Heart left ventricle (tissue), 16 donors: ENCODE data around the gene NUP210. TPM values are rescaled to one million over a fixed set of nuclear protein-coding genes. Genes with fewer than 3 reads are reported as not detected.
A peak's percentile ranks its signal among the peaks of the same experiment; 100 is the strongest.

Source experiments
- ATAC-seq, 4 donors: fragments of 200-7000 bp; cut with Tn5 transposase; one replicate each; pipeline ENCODE4 v1.9.1; 2020 to 2022; ENCODE audit warnings: moderate library complexity in 4 of 4, mild to moderate bottlenecking in 3 of 4, moderate number of reproducible peaks in 1 of 4
- DNase-seq, 5 donors: peaks; one replicate each; pipeline ENCODE4 v3.0.0-alpha.2; 2020
- H3K27ac ChIP-seq, 12 donors: fragments of 200-600 bp; sonication (generic) in 4 of 12; one replicate each; pipeline versions ENCODE4 v1.5.0 to v1.8.0; 2016 to 2022; ENCODE audit warnings: mild to moderate bottlenecking in 2 of 12
- H3K27me3 ChIP-seq, 9 donors: fragments of 200-600 bp; sonication (generic) in 2 of 9; one replicate each; pipeline versions ENCODE4 v1.5.1 to v1.8.0; 2016 to 2022; ENCODE audit warnings: mild to moderate bottlenecking in 3 of 9
- H3K36me3 ChIP-seq, 9 donors: fragments of 200-600 bp; sonication (generic) in 2 of 9; one replicate each; pipeline versions ENCODE4 v1.5.0 to v1.8.0; 2018 to 2022; ENCODE audit warnings: mild to moderate bottlenecking in 2 of 9
- H3K4me1 ChIP-seq, 12 donors: fragments of 200-600 bp; sonication (generic) in 4 of 12; one replicate each; pipeline versions ENCODE4 v1.5.0 to v1.8.0; 2016 to 2022; ENCODE audit warnings: mild to moderate bottlenecking in 3 of 12
- H3K4me3 ChIP-seq, 12 donors: fragments of 200-600 bp; sonication (generic) in 4 of 12; one replicate each; pipeline versions ENCODE4 v1.5.0 to v1.8.0; 2017 to 2022; ENCODE audit warnings: mild to moderate bottlenecking in 9 of 12, moderate library complexity in 4 of 12
- H3K9me3 ChIP-seq, 12 donors: fragments of 200-600 bp; sonication (generic) in 4 of 12; one replicate each; pipeline versions ENCODE4 v1.5.0 to v1.8.0; 2016 to 2022; ENCODE audit warnings: mild to moderate bottlenecking in 1 of 12
- CTCF ChIP-seq, 12 donors: fragments of 200-600 bp; sonication (generic) in 4 of 12; IDR thresholded peaks; one replicate each; pipeline versions ENCODE4 v1.5.0 to v1.8.0; 2018 to 2022; ENCODE audit warnings: antibody characterized with exemption in 12 of 12, mild to moderate bottlenecking in 5 of 12
- POLR2A ChIP-seq, 2 donors: fragments of 450-650 bp; IDR thresholded peaks; one replicate each; pipeline ENCODE4 v1.6.1; 2017; ENCODE audit warnings: antibody characterized with exemption in 2 of 2, mild to moderate bottlenecking in 2 of 2, moderate library complexity in 2 of 2
- WGBS, 4 donors: extraction: QIAGEN DNeasy Blood & Tissue Kit in 2 of 4; methylation state at CpG; one replicate each; pipeline versions ENCODE4 v1.1.5 to v1.1.7; 2013 to 2018; 5-methylcytosine and 5-hydroxymethylcytosine counted together
- intact Hi-C, 10 donors: fragments of 100-400 bp; cut with DNase I; formaldehyde crosslinking; loops; one replicate each; pipeline versions ENCODE4 v1.11.1 to v1.14.2; 2022
- polyA plus RNA-seq, 2 donors: library from polyadenylated mRNA; stranded (reverse); fragments of 200-250 nt; gene quantifications; one replicate each; pipeline ENCODE4 v1.2.3, GENCODE V29; 2013
- total RNA-seq, 9 donors: library from RNA; depleted of rRNA in 2 of 9; stranded (reverse); fragments of >200 nt in 2 of 9; fragmentation: NEBNext Ultra II Directional in 3 of 9; extraction: Animal tissue kit (Norgen Biotek cat#: 25700) in 3 of 9; gene quantifications; one replicate each; pipeline versions ENCODE4 v1.1.0 to v1.2.4, GENCODE V29; 2016 to 2023
- donor health status: ischemic (EF 13 %, LVEDD 7.1; RV severe dilation, severe dysfunction).
- donor health status: healthy with polysubstance abuse.
- donor health status: DM: no; HTN: yes; CAD: no.
- donor health status: DM: no; HTN: no; CAD: no.
- donor health status: ischemic (EF 25% LVEDD 6.9; RV normal size, moderate dysfunction).
- donor health status: ischemic (EF 25% LVEDD 5.7; RV mildly dilated, moderate dysfunction).
- donor health status: healthy.
- donor health status: DM: yes; HTN: yes; CAD: no.
- donor health status: ischemic (EF 35%, LVEDD 5.7; RV mildly dilated, moderate dysfunction).
- donor health status: nonischemic (EF 11% LVEDD 7.7; RV severe dilation, severe dysfunction).
- donor health status: DM: yes; HTN: yes; CAD: no.
- donor health status: PGD.
- donor health status: ischemic (EF 29% LVEDD 5.4; RV normal size, mild dysfunction).
- donor health status: nonischemic (EF 23%, LVEDD 6.1; RV moderate dilation, normal function).

The NUP210 gene
- total and polyA plus RNA-seq, 11 donors: 1.3 to 9.7 (median 2.6) TPM

GRCh38 chr3:13357074-13357473, 63.0 kb downstream of the NUP210 start:
- ATAC-seq (no peak), DNase-seq (no peak)
- Histone ChIP-seq H3K27me3 (no peaks in the 10 kb centered on the region), H3K4me3 (no peak overlapping the region), H3K9me3 (no peaks in the 10 kb centered on the region), H3K27ac (no peak overlapping the region), H3K4me1 (no peaks in the 10 kb centered on the region), H3K36me3 (peaks cover 0 to 43% (median 0%) of the 10 kb centered on the region in 9 donors)
- WGBS, 4 donors: 80 to 88% (median 83%) methylated on average over 11 of the region's 11 CpGs
- intact Hi-C loops: no loop called here
- TF ChIP-seq POLR2A (IDR thresholded peaks at IDR 0.05) (no peak), CTCF (IDR thresholded peaks at IDR 0.05) (no peak)

- H3K36me3 ChIP-seq: peaks cover 0 to 30% (median 0%) of the 10 kb centered on the region in 9 donors
- no peak for DNase-seq
- TF ChIP-seq CTCF (IDR thresholded peaks at IDR 0.05) (peak in 1 of 12 donors; percentile 12), POLR2A (IDR thresholded peaks at IDR 0.05) (no peak)
- no peaks in the 10 kb centered on the region for H3K27me3 ChIP-seq
- no peak overlapping the region for H3K27ac ChIP-seq
- H3K4me1 ChIP-seq: peaks cover 0 to under 1% (median 0%) of the 10 kb centered on the region in 12 donors
- WGBS, 4 donors: 75 to 90% (median 82%) methylated on average over 10 to 13 of the region's 13 CpGs
- H3K9me3 ChIP-seq: peaks cover 0 to 3% (median 0%) of the 10 kb centered on the region in 12 donors
- H3K4me3 ChIP-seq: no peak overlapping the region
- intact Hi-C loops: no loop called here
- ATAC-seq: no peak
Observed at GRCh38 chr3:13353936-13354542, 66.1 kb downstream of the NUP210 start.

GRCh38 chr3:13353506-13353905, 66.6 kb downstream of the NUP210 start:
- TF ChIP-seq CTCF (IDR thresholded peaks at IDR 0.05) (no peak), POLR2A (IDR thresholded peaks at IDR 0.05) (no peak)
- 71 to 79% (median 73%) methylated on average over 4 to 5 of the region's 5 CpGs for WGBS, 4 donors
- no peak for ATAC-seq
- no peaks in the 10 kb centered on the region for H3K27me3 ChIP-seq
- DNase-seq: no peak
- H3K4me1 ChIP-seq: peaks cover 0 to 4% (median 0%) of the 10 kb centered on the region in 12 donors
- no peak overlapping the region for H3K27ac ChIP-seq
- H3K9me3 ChIP-seq: peaks cover 0 to 3% (median 0%) of the 10 kb centered on the region in 12 donors
- H3K4me3 ChIP-seq: no peak overlapping the region
- peaks cover 0 to 25% (median 0%) of the 10 kb centered on the region in 9 donors for H3K36me3 ChIP-seq
- intact Hi-C loops: no loop called here

- Histone ChIP-seq H3K9me3 (peaks cover 0 to 3% (median 0%) of the 10 kb centered on the region in 12 donors), H3K27ac (no peak overlapping the region), H3K27me3 (no peaks in the 10 kb centered on the region), H3K4me3 (no peak overlapping the region), H3K4me1 (peaks cover 0 to 10% (median 0%) of the 10 kb centered on the region in 12 donors), H3K36me3 (peaks cover 0 to 18% (median 0%) of the 10 kb centered on the region in 9 donors)
- ATAC-seq: no peak
- DNase-seq: no peak
- no peak for TF ChIP-seq CTCF (IDR thresholded peaks at IDR 0.05)
- no peak for TF ChIP-seq POLR2A (IDR thresholded peaks at IDR 0.05)
- intact Hi-C loops: no loop called here
- whole genome bisulfite sequencing, 4 donors: 66 to 73% (median 68%) methylated on average over 6 to 7 of the region's 7 CpGs
Observed at GRCh38 chr3:13352621-13353131, 67.4 kb downstream of the NUP210 start.
